GM12801 (cell line): Measurements from ENCODE around the gene ALOX15B.

Experiments used
- TF ChIP-seq, protein P1 (sequence below): IDR thresholded peaks from one replicate; pipeline ENCODE4 v1.5.1; 2011; ENCODE audit warnings: control low read depth; ENCODE audit not compliant: insufficient read length; ENCODE audit errors: extremely low read depth

Gene ALOX15B

DNA sequence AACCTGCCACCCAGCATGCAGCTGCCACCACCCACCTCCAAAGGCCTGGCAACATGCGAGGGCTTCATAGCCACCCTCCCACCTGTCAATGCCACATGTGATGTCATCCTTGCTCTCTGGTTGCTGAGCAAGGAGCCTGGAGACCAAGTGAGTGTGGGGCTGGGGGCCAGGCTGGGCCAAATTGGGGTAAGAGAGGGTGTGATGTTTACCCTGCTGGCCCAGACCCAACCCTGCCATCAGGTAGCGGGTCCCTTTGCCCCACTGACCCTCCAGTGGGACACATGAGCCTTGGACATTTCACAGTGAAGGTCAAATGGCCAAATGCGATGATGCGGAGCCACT lies 8.9 kb downstream of the ALOX15B start:
- TF ChIP-seq, protein P1, sequence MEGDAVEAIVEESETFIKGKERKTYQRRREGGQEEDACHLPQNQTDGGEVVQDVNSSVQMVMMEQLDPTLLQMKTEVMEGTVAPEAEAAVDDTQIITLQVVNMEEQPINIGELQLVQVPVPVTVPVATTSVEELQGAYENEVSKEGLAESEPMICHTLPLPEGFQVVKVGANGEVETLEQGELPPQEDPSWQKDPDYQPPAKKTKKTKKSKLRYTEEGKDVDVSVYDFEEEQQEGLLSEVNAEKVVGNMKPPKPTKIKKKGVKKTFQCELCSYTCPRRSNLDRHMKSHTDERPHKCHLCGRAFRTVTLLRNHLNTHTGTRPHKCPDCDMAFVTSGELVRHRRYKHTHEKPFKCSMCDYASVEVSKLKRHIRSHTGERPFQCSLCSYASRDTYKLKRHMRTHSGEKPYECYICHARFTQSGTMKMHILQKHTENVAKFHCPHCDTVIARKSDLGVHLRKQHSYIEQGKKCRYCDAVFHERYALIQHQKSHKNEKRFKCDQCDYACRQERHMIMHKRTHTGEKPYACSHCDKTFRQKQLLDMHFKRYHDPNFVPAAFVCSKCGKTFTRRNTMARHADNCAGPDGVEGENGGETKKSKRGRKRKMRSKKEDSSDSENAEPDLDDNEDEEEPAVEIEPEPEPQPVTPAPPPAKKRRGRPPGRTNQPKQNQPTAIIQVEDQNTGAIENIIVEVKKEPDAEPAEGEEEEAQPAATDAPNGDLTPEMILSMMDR, result no peak

DNA sequence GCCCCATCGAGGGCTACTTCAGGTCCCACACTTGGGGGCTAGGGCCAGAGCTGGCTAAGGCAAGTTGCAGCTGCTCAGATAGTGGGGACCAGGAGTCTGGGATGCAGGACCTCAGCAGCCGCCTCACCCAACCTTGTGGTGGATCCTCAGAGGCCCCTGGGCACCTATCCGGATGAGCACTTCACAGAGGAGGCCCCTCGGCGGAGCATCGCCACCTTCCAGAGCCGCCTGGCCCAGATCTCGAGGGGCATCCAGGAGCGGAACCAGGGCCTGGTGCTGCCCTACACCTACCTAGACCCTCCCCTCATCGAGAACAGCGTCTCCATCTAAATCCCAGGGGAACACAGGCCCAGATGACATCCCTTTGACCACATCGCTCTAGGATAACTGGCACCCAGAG lies 9.4 kb downstream of the ALOX15B start:
- TF ChIP-seq, protein P1, result no peak

- TF ChIP-seq, protein P1, result no peak
Measured at GRCh38 chr17:8048736-8049135, 9.9 kb downstream of the ALOX15B start.

- TF ChIP-seq, protein P1, result no peak
Measured at GRCh38 chr17:8051831-8052230, 13.0 kb downstream of the ALOX15B start.

DNA sequence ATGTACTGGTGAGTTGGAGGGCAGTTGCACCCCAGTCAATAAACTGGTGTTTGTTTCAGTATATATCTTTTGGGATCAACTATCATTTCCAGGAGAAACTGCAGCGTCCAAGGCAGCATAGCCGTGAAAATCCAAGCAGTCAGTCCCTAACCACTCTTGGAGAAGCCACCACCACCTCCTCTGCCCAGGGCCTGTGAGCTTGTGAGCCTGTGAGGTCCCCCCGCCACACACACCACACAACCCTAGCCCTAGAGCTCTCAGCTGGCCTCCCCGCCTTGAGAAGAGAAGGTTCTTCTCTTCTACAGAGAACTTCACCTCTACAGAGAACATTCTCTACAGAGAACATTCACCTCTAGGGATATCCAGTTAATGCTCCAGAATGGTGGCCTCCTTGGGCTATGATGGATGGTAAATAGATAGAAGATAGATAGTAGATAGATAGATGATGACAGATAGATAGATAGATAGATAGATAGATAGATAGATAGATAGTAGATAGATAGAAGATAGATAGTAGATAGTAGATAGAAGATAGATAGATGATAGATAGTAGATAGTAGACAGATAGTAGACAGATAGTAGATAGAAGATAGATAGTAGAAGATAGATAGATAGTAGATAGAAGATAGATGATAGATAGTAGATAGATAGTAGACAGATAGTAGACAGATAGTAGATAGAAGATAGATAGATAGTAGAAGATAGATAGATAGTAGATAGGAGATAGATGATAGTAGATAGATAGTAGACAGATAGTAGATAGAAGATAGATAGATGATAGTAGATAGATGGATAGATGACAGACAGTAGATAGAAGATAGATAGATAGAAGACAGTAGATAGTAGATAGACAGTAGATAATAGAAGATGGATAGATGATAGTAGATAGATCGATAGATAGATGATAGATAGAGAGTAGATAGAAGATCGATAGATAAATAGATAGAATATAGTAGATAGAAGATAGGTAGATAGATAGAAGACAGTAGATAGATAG lies 13.7 kb downstream of the ALOX15B start:
- TF ChIP-seq, protein P1, result no peak

- TF ChIP-seq, protein P1, result no peak
Measured at GRCh38 chr17:8053600-8053999, 14.7 kb downstream of the ALOX15B start.

DNA sequence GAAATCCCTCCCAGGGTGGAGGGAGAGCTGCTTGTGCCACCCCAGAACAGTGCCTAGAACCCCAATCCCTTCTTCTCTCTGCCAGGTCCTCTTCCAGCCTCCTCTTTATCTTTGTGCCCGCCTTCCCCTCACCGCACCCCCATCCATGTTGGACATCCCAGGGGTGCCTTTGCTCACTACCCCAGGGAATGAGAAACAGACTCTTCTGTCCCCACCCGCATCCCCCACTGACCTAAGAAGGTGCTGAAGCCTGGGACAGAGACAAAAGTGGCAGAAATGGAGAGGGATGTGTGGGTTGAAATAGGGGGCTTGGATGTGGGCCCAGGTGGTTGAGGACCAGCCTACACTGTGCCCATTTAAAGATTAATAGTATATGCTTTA lies 17.0 kb downstream of the ALOX15B start:
- TF ChIP-seq, protein P1, result no peak
